RWPE1 (cell line): ENCODE data around the gene COL5A1.

Experiments
- CTCF ChIA-PET: fragments of 350-600 bp; sonication (Branson Sonifier 250); formaldehyde crosslinking; extraction: SDS; loops from one replicate; lab custom pipeline; 2021; lab: Yijun Ruan, JAX
- POLR2A ChIA-PET: fragments of 400-600 bp; formaldehyde crosslinking; extraction: SDS; loops from one replicate; lab custom pipeline; 2020; ENCODE audit warnings: antibody characterized with exemption; ENCODE audit not compliant: low non-redundant PET; lab: Yijun Ruan, JAX
- DNase-seq: peaks from one replicate; pipeline ENCODE4 v3.0.0; 2012; ENCODE audit warnings: low spot score
- H3K27ac ChIP-seq: fragments of 450-650 bp; 2 replicates; pipeline ENCODE4 v1.5.1; 2017
- CTCF ChIP-seq: fragments of 450-650 bp; conservative IDR thresholded peaks from 2 replicates; pipeline ENCODE4 v1.5.1; 2017; ENCODE audit warnings: low read depth, mild to moderate bottlenecking

Gene COL5A1

GRCh38 chr9:134694368-134694665 lies 52.7 kb downstream of the COL5A1 start:
- no peak for DNase-seq
- TF ChIP-seq CTCF: no peak
- 0 out of 2 replicates have a peak overlapping the region, but pooled peaks have one; percentile 5 for H3K27ac ChIP-seq
- ChIA-PET POLR2A (no interaction called here), CTCF (interaction anchor here (0.7 to 1.4 kb wide), 2 partner anchors 46 to 1415 kb away, joined by 3 read pairs; no protein-coding TSS in a partner anchor)

GRCh38 chr9:134694714-134695113 lies 53.1 kb downstream of the COL5A1 start:
- ChIA-PET CTCF (interaction anchor here (1.4 kb wide), 1 partner anchor 45 kb away, joined by 3 read pairs; no protein-coding TSS in a partner anchor), POLR2A (no interaction called here)
- 0 out of 2 replicates have a peak overlapping the region, but pooled peaks have one; percentile 5 for H3K27ac ChIP-seq
- no peak for TF ChIP-seq CTCF
- no peak for DNase-seq

- ChIA-PET CTCF (interaction anchor here (1.4 kb wide), 1 partner anchor 45 kb away, joined by 3 read pairs; no protein-coding TSS in a partner anchor), POLR2A (no interaction called here)
- no peak for TF ChIP-seq CTCF
- H3K27ac ChIP-seq: peak overlapping the region; percentile 1; the same call in 1 of the 2 replicates
- no peak for DNase-seq
Measured at GRCh38 chr9:134695144-134695543, 53.5 kb downstream of the COL5A1 start.

GRCh38 chr9:134696433-134696832 lies 54.8 kb downstream of the COL5A1 start:
- no peak for TF ChIP-seq CTCF
- H3K27ac ChIP-seq: peak overlapping the region; percentile 5; the same call in 1 of the 2 replicates
- DNase-seq: no peak
- POLR2A ChIA-PET: no interaction called here
- CTCF ChIA-PET: interaction anchor here (3.5 kb wide), 1 partner anchor 42 kb away, joined by 44 read pairs; no protein-coding TSS in a partner anchor

GRCh38 chr9:134698111-134698510 lies 56.5 kb downstream of the COL5A1 start:
- H3K27ac ChIP-seq: peak overlapping the region; percentile 88
- CTCF ChIA-PET: interaction anchor here (0.6 to 3.5 kb wide), 13 partner anchors 9 to 517 kb away, joined by 3 to 44 read pairs (median 3); no protein-coding TSS in a partner anchor
- no peak for DNase-seq
- no peak for TF ChIP-seq CTCF
- POLR2A ChIA-PET: no interaction called here

- DNase-seq: peak; percentile 79
- POLR2A ChIA-PET: no interaction called here
- CTCF ChIA-PET: interaction anchor here (0.6 to 3.5 kb wide), 12 partner anchors 10 to 518 kb away, joined by 3 to 44 read pairs (median 6); no protein-coding TSS in a partner anchor
Measured at GRCh38 chr9:134698587-134699342, 57.2 kb downstream of the COL5A1 start.

More at GRCh38 chr9:134698587-134699342, 57.2 kb downstream of the COL5A1 start:
- H3K27ac ChIP-seq: peak overlapping the region; percentile 88
- peak; percentile 99 for TF ChIP-seq CTCF
